Fibroblast of villous mesenchyme (primary cell): Measurements from ENCODE around the gene PRKCE. TPM values are rescaled to one million over a fixed set of nuclear protein-coding genes. Genes with fewer than 3 reads are reported as not detected.

Source experiments
- DNase-seq: peaks from one replicate; pipeline ENCODE4 v3.0.0-alpha.2; 2010; ENCODE audit warnings: low read depth
- H3K4me3 ChIP-seq: 2 replicates; pipeline ENCODE4 v1.5.1; 2011; ENCODE audit warnings: low read depth, mild to moderate bottlenecking, low read length
- CTCF ChIP-seq: IDR thresholded peaks from 2 replicates; pipeline ENCODE4 v1.5.1; 2012; ENCODE audit warnings: low read depth, mild to moderate bottlenecking, low read length; ENCODE audit not compliant: insufficient read depth
- total RNA-seq: library from RNA; depleted of rRNA; stranded (reverse); fragments of >200 nt; gene quantifications from 2 replicates; pipeline ENCODE4 v1.2.3, GENCODE V29; 2012

The PRKCE gene
- total RNA-seq, 1 donor, result 27.2 TPM

GRCh38 chr2:46045888-46046287, 394.4 kb downstream of the PRKCE start:
- DNase-seq, result no peak
- no peak overlapping the region for H3K4me3 ChIP-seq
- no peak for TF ChIP-seq CTCF

- TF ChIP-seq CTCF, result no peak
- no peak overlapping the region for H3K4me3 ChIP-seq
- DNase-seq, result no peak
These were observed 395.8 kb downstream of the PRKCE start for GRCh38 chr2:46047290-46047689.

- no peak for DNase-seq
These were observed 397.2 kb downstream of the PRKCE start for GRCh38 chr2:46048693-46049092.

GRCh38 chr2:46050027-46050426, 398.6 kb downstream of the PRKCE start:
- no peak overlapping the region for H3K4me3 ChIP-seq
- no peak for TF ChIP-seq CTCF

More at GRCh38 chr2:46048693-46049092, 397.2 kb downstream of the PRKCE start:
- TF ChIP-seq CTCF, result no peak
- H3K4me3 ChIP-seq, result no peak overlapping the region

GRCh38 chr2:46050489-46050888, 399.0 kb downstream of the PRKCE start:
- no peak for DNase-seq
- TF ChIP-seq CTCF, result no peak
- no peak overlapping the region for H3K4me3 ChIP-seq

More at GRCh38 chr2:46050027-46050426, 398.6 kb downstream of the PRKCE start:
- no peak for DNase-seq

GRCh38 chr2:46051085-46051484, 399.6 kb downstream of the PRKCE start:
- DNase-seq, result no peak
- H3K4me3 ChIP-seq, result no peak overlapping the region
- no peak for TF ChIP-seq CTCF

GRCh38 chr2:46053564-46053963, 402.1 kb downstream of the PRKCE start:
- no peak for DNase-seq
- H3K4me3 ChIP-seq, result no peak overlapping the region
- TF ChIP-seq CTCF, result no peak
